Pancreas (tissue), 10 donors: Measurements from ENCODE around the gene E2F7. TPM values are rescaled to one million over a fixed set of nuclear protein-coding genes. Genes with fewer than 3 reads are reported as not detected.

Source experiments
- ATAC-seq, 4 donors: fragments of 200-7000 bp; cut with Tn5 transposase; one replicate each; pipeline versions ENCODE4 v1.8.0 to v1.9.1; 2020; ENCODE audit warnings: mild to moderate bottlenecking in 4 of 4, moderate library complexity in 4 of 4
- DNase-seq, 6 donors: peaks; one replicate each; pipeline ENCODE4 v3.0.0-alpha.2; 2020
- FAIRE-seq: peaks from 2 replicates; lab custom pipeline; 2012; peaks lifted over from hg19 to GRCh38; lab: Jason Lieb, UNC
- H3K27ac ChIP-seq, 4 donors: fragments of 200-600 bp; sonication (generic); 1 replicate in 3 of 4; 2 replicates in 1 of 4; pipeline versions ENCODE4 v1.5.0 to v1.8.0; 2020
- H3K27me3 ChIP-seq, 4 donors: fragments of 200-600 bp; one replicate each; pipeline ENCODE4 v1.8.0; 2021
- H3K36me3 ChIP-seq, 3 donors: fragments of 200-600 bp; sonication (generic) in 1 of 3; one replicate each; pipeline versions ENCODE4 v1.5.0 to v1.8.0; 2020 to 2021
- H3K4me1 ChIP-seq, 3 donors: fragments of 200-600 bp; one replicate each; pipeline ENCODE4 v1.8.0; 2021
- H3K4me3 ChIP-seq, 4 donors: fragments of 200-600 bp; sonication (generic) in 2 of 4; one replicate each; pipeline versions ENCODE4 v1.5.0 to v1.8.0; 2020 to 2021
- H3K9me3 ChIP-seq, 4 donors: fragments of 200-600 bp; one replicate each; pipeline ENCODE4 v1.8.0; 2021
- WGBS, 2 donors: extraction: QIAGEN DNeasy Blood & Tissue Kit; methylation state at CpG; one replicate each; pipeline ENCODE4 v1.1.7; 2013; 5-methylcytosine and 5-hydroxymethylcytosine counted together
- intact Hi-C, 3 donors: fragments of 100-400 bp; cut with DNase I; formaldehyde crosslinking; loops; one replicate each; pipeline versions ENCODE4 v1.11.1 to v1.14.2; 2022
- polyA plus RNA-seq, 2 donors: library from polyadenylated mRNA; stranded (reverse); fragments of 200-250 nt; gene quantifications; one replicate each; pipeline ENCODE4 v1.2.3, GENCODE V29; 2013
- total RNA-seq, 6 donors: library from RNA; stranded (reverse); fragmentation: NEBNext Ultra II Directional in 4 of 6; extraction: Animal tissue kit (Norgen Biotek cat#: 25700) in 4 of 6; gene quantifications; one replicate each; pipeline versions ENCODE4 v1.2.1 to v1.2.4, GENCODE V29; 2021 to 2023
- TF ChIP-seq, protein P1 (sequence below), 4 donors: fragments of 200-600 bp; sonication (generic) in 3 of 4; IDR thresholded peaks; one replicate each; pipeline versions ENCODE4 v1.5.0 to v1.8.0; 2021; ENCODE audit warnings: antibody characterized with exemption in 4 of 4
- donor health status: healthy with polysubstance abuse.
- donor health status: DM: no; HTN: no; CAD: no; lungs with moderate emphysema.
- donor health status: DM: no; HTN: no; CAD: no.
- donor health status: control.
- donor health status: control.
- donor health status: Bipolar disorder and iron deficiency.
- donor health status: DM: yes; HTN: yes; CAD: no.
- donor health status: DM: no; HTN: no; CAD: no.
- donor health status: DM: no; HTN: no; CAD: no.
- donor health status: DM: yes; HTN: yes; CAD: no.

Gene E2F7
- total and polyA plus RNA-seq, 8 donors: 0.08 to 0.73 (median 0.28) TPM; not detected in 2

DNA sequence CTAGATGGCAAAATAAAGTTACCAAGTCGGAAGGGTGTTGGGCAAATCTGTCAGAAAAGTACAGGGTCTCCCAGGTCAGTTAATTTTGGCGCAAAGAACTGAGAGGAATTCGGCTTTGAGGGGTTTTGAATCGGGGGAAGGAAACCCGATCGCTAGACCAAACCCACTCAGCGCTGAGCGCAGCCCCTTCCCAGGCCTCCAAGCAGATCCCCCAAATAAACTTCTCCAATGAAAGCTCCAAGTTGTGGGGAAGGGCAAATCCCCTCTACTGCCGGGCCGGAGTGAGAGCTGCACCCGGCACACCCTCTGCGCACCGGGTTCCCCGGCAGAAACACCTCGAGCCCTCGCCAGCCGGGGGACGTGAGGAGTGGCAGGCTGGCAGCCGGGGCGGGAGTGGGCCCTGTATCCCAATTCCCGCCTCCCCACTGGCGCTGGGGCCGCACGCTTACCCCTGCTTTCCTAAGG, 441 bp downstream of the E2F7 start:
- Histone ChIP-seq H3K4me3 (peak overlapping the region; percentile 52 to 84 (median 70)), H3K9me3 (no peaks in the 10 kb centered on the region), H3K4me1 (no peaks in the 10 kb centered on the region), H3K36me3 (no peaks in the 10 kb centered on the region), H3K27ac (no peak overlapping the region), H3K27me3 (peaks cover 0 to 19% (median 0%) of the 10 kb centered on the region in 4 donors)
- TF ChIP-seq, protein P1, sequence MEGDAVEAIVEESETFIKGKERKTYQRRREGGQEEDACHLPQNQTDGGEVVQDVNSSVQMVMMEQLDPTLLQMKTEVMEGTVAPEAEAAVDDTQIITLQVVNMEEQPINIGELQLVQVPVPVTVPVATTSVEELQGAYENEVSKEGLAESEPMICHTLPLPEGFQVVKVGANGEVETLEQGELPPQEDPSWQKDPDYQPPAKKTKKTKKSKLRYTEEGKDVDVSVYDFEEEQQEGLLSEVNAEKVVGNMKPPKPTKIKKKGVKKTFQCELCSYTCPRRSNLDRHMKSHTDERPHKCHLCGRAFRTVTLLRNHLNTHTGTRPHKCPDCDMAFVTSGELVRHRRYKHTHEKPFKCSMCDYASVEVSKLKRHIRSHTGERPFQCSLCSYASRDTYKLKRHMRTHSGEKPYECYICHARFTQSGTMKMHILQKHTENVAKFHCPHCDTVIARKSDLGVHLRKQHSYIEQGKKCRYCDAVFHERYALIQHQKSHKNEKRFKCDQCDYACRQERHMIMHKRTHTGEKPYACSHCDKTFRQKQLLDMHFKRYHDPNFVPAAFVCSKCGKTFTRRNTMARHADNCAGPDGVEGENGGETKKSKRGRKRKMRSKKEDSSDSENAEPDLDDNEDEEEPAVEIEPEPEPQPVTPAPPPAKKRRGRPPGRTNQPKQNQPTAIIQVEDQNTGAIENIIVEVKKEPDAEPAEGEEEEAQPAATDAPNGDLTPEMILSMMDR (IDR thresholded peaks at IDR 0.05): no peak
- peak; percentile 28 to 43 (median 32) for ATAC-seq
- WGBS, 2 donors: 1 to 2% methylated on average over 24 of the region's 24 CpGs
- intact Hi-C loops: no loop called here
- DNase-seq: peak in 1 of 6 donors; percentile 77
- FAIRE-seq: no peak

DNA sequence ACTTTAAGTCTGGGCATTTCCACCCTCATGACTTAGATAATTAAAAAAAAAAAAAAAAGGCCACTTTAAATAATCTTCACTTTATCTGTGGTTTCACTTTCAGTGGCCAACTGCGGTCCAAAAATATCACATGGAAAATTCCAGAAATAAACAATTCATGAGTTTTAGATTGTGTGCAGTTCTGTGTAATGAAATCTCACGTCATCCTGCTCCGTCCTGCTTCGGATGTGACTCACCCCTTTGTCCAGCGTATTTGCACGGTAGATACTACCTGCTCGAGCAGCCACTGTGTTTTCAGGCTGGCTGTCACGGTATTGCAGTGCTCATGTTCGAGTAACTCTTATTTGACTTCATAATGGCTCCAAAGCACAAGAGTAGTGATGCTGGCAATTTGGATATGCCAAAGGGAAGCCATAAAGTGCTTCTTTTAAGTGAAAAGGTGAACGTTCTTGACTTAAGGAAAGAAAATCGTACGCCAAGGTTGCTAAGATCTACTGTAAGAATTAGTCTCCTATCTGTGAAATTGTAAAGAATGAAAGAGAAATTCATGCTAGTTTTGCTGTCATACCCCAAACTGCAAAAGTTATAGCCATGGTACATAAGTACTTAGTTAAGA, 2.4 kb downstream of the E2F7 start:
- Histone ChIP-seq H3K4me1 (no peaks in the 10 kb centered on the region), H3K27me3 (peaks cover 0 to 19% (median 0%) of the 10 kb centered on the region in 4 donors), H3K27ac (no peak overlapping the region), H3K9me3 (no peaks in the 10 kb centered on the region), H3K36me3 (no peaks in the 10 kb centered on the region), H3K4me3 (no peak overlapping the region)
- DNase-seq (no peak), ATAC-seq (no peak), FAIRE-seq (no peak)
- TF ChIP-seq, protein P1 (IDR thresholded peaks at IDR 0.05): no peak
- WGBS, 2 donors: 80 to 87% methylated on average over 12 of the region's 12 CpGs
- intact Hi-C loops: no loop called here

- FAIRE-seq (no peak), DNase-seq (no peak), ATAC-seq (no peak)
- TF ChIP-seq, protein P1 (IDR thresholded peaks at IDR 0.05): no peak
- H3K4me1 ChIP-seq: no peaks in the 10 kb centered on the region
- H3K27ac ChIP-seq: no peak overlapping the region
- peaks cover 0 to 19% (median 0%) of the 10 kb centered on the region in 4 donors for H3K27me3 ChIP-seq
- H3K36me3 ChIP-seq: no peaks in the 10 kb centered on the region
- no peak overlapping the region for H3K4me3 ChIP-seq
- WGBS, 2 donors: 81% methylated on average over 1 of the region's 1 CpG
- intact Hi-C loops: no loop called here
- H3K9me3 ChIP-seq: no peaks in the 10 kb centered on the region
These were observed 3.0 kb downstream of the E2F7 start for GRCh38 chr12:77062396-77062795.

DNA sequence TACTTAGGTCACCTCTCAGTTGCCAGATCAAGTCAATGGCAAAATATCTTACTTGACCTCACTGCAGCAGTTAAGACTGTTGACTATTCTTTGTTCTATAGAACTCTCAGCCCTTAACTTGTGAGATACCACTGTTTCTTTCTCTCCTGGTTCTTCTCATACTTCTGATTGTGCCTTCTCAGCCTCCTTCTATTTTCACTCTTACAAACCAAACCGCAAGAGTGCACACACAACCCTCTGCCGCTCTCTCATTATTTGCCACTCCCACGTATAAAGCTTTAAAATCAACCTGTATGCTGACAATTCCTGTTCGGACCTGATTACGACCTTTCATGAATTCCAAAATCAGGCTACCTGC, 4.5 kb downstream of the E2F7 start:
- intact Hi-C loops: no loop called here
- Histone ChIP-seq H3K36me3 (no peaks in the 10 kb centered on the region), H3K27ac (no peak overlapping the region), H3K9me3 (no peaks in the 10 kb centered on the region), H3K27me3 (peaks cover 0 to 19% (median 0%) of the 10 kb centered on the region in 4 donors), H3K4me1 (no peaks in the 10 kb centered on the region), H3K4me3 (no peak overlapping the region)
- DNase-seq (no peak), ATAC-seq (no peak), FAIRE-seq (no peak)
- TF ChIP-seq, protein P1 (IDR thresholded peaks at IDR 0.05): no peak
- 96 to 97% methylated on average over 5 of the region's 5 CpGs for WGBS, 2 donors
